H1 (cell line): ENCODE results near the gene MAGEC2. TPM values are rescaled to one million over a fixed set of nuclear protein-coding genes. Genes with fewer than 3 reads are reported as not detected.

Experiments used
- CTCF ChIA-PET: fragments of 300-600 bp; sonication (Branson Sonifier 250); formaldehyde crosslinking; loops from one replicate; lab custom pipeline; 2021; ENCODE audit not compliant: partially characterized antibody; lab: Charles Lee
- POLR2A ChIA-PET: fragments of 300-600 bp; sonication (Branson Sonifier 250); formaldehyde crosslinking; loops from one replicate; lab custom pipeline; 2021; ENCODE audit warnings: inconsistent platforms; ENCODE audit not compliant: partially characterized antibody; lab: Charles Lee
- DNase-seq, 2 experiments: peaks; one replicate each; pipeline versions ENCODE4 v3.0.0 to v3.0.0-alpha.2; 2010 to 2022; ENCODE audit warnings: low spot score in 2 of 2, low read depth in 1 of 2, mixed read lengths in 1 of 2
- FAIRE-seq: peaks from 2 replicates; lab custom pipeline; 2011; peaks lifted over from hg19 to GRCh38; lab: Jason Lieb, UNC
- H2AFZ ChIP-seq: 2 replicates; pipeline ENCODE4 v1.8.1; 2012; ENCODE audit warnings: low read length, inconsistent platforms
- H2AK5ac ChIP-seq: 2 replicates; pipeline ENCODE4 v1.6.1; 2013; ENCODE audit warnings: low read depth, low read length
- H2BK120ac ChIP-seq: replicated peaks from 2 replicates; pipeline ENCODE3; 2013; ENCODE audit warnings: low read depth, low read length, inconsistent platforms
- H2BK12ac ChIP-seq: 2 replicates; pipeline ENCODE4 v1.6.1; 2013; ENCODE audit warnings: low read depth, low read length
- H2BK15ac ChIP-seq: 2 replicates; pipeline ENCODE4 v1.6.1; 2013; ENCODE audit warnings: low read length
- H2BK20ac ChIP-seq: 2 replicates; pipeline ENCODE4 v1.6.1; 2013; ENCODE audit warnings: low read length
- H2BK5ac ChIP-seq: 2 replicates; pipeline ENCODE4 v1.6.1; 2013; ENCODE audit warnings: low read depth, low read length
- H3K14ac ChIP-seq: 2 replicates; pipeline ENCODE4 v1.6.1; 2013; ENCODE audit warnings: inconsistent platforms; ENCODE audit not compliant: insufficient read length
- H3K18ac ChIP-seq: 2 replicates; pipeline ENCODE4 v1.6.1; 2013; ENCODE audit warnings: low read length; ENCODE audit errors: extremely low read depth
- H3K23ac ChIP-seq: 2 replicates; pipeline ENCODE4 v1.6.1; 2013; ENCODE audit warnings: inconsistent platforms; ENCODE audit not compliant: insufficient read length
- H3K23me2 ChIP-seq: 2 replicates; pipeline ENCODE4 v1.6.1; 2013; ENCODE audit warnings: low read depth, low read length
- H3K27ac ChIP-seq: 2 replicates; pipeline ENCODE4 v1.6.1; 2011; ENCODE audit warnings: low read depth, low read length, inconsistent platforms
- H3K27me3 ChIP-seq, 4 experiments: replicated peaks in 1 of 4; 1 replicate in 1 of 4; 2 replicates in 3 of 4; pipeline versions ENCODE4 v1.6.1 to v1.8.1; 2011 to 2013; ENCODE audit warnings: low read length in 3 of 4, mild to moderate bottlenecking in 3 of 4, inconsistent platforms in 2 of 4, mixed read lengths in 2 of 4, moderate library complexity in 1 of 4; ENCODE audit not compliant: control insufficient read depth in 3 of 4, insufficient read depth in 3 of 4; ENCODE audit errors: extremely low read depth in 1 of 4
- H3K36me3 ChIP-seq, 4 experiments: 2 replicates each; pipeline versions ENCODE4 v1.6.1 to v1.8.1; 2011 to 2013; ENCODE audit warnings: mild to moderate bottlenecking in 4 of 4, low read length in 3 of 4, moderate library complexity in 2 of 4, control low read depth in 1 of 4, inconsistent platforms in 1 of 4; ENCODE audit not compliant: insufficient read depth in 4 of 4, control insufficient read depth in 2 of 4
- H3K4ac ChIP-seq: replicated peaks from 2 replicates; pipeline ENCODE3; 2013; ENCODE audit warnings: low read length, low read depth, mixed read lengths, inconsistent platforms; ENCODE audit not compliant: insufficient read length
- H3K4me1 ChIP-seq, 4 experiments: replicated peaks in 1 of 4; 1 replicate in 1 of 4; 2 replicates in 3 of 4; pipeline versions ENCODE4 v1.6.1 to v1.8.1; 2011 to 2013; ENCODE audit warnings: low read length in 3 of 4, inconsistent platforms in 2 of 4, mixed read lengths in 1 of 4; ENCODE audit not compliant: insufficient read depth in 4 of 4, control insufficient read depth in 3 of 4
- H3K4me2 ChIP-seq, 2 experiments: 2 replicates each; pipeline versions ENCODE4 v1.6.1 to v1.8.1; 2011 to 2013; ENCODE audit warnings: low read depth in 2 of 2, low read length in 2 of 2, control low read depth in 1 of 2, inconsistent platforms in 1 of 2, mild to moderate bottlenecking in 1 of 2; ENCODE audit not compliant: insufficient read depth in 1 of 2
- H3K4me3 ChIP-seq, 4 experiments: fragments of 200-600, 300-600 bp in 1 of 4; sonication (generic), shearing (Covaris generic), sonication (Bioruptor Twin) in 1 of 4; 2 replicates each; pipeline versions ENCODE4 v1.5.1 to v1.8.1; 2011 to 2016; ENCODE audit warnings: low read length in 4 of 4, low read depth in 3 of 4, control low read depth in 2 of 4, inconsistent platforms in 2 of 4, mild to moderate bottlenecking in 2 of 4, mixed read lengths in 1 of 4, moderate library complexity in 1 of 4; ENCODE audit not compliant: insufficient read depth in 2 of 4; ENCODE audit errors: extremely low read depth in 1 of 4
- H3K56ac ChIP-seq: replicated peaks from 2 replicates; pipeline ENCODE3; 2013; ENCODE audit warnings: low read depth, mild to moderate bottlenecking, mixed read lengths, low read length, inconsistent platforms; ENCODE audit not compliant: insufficient read length
- H3K79me1 ChIP-seq: 2 replicates; pipeline ENCODE4 v1.6.1; 2013; ENCODE audit warnings: low read depth, low read length, control low read depth
- H3K79me2 ChIP-seq, 2 experiments: 2 replicates each; pipeline versions ENCODE4 v1.6.1 to v1.8.1; 2012 to 2013; ENCODE audit warnings: low read length in 2 of 2, mild to moderate bottlenecking in 2 of 2, inconsistent platforms in 1 of 2; ENCODE audit not compliant: insufficient read depth in 2 of 2, control insufficient read depth in 1 of 2
- H3K9ac ChIP-seq, 4 experiments: replicated peaks in 1 of 4; 1 replicate in 1 of 4; 2 replicates in 3 of 4; pipeline versions ENCODE4 v1.6.1 to v1.8.1; 2011 to 2013; ENCODE audit warnings: low read depth in 3 of 4, low read length in 3 of 4, control low read depth in 2 of 4, mild to moderate bottlenecking in 2 of 4, moderate library complexity in 2 of 4, inconsistent platforms in 1 of 4; ENCODE audit errors: extremely low read depth in 1 of 4
- H3K9me3 ChIP-seq, 2 experiments: 2 replicates each; pipeline versions ENCODE4 v1.6.1 to v1.8.1; 2012 to 2013; ENCODE audit warnings: mild to moderate bottlenecking in 2 of 2, moderate library complexity in 2 of 2, control low read depth in 1 of 2, inconsistent platforms in 1 of 2, low read depth in 1 of 2, low read length in 1 of 2, mixed read lengths in 1 of 2; ENCODE audit not compliant: insufficient read depth in 2 of 2
- H4K20me1 ChIP-seq, 2 experiments: replicated peaks in 1 of 2; 2 replicates each; pipeline versions ENCODE3 to v1.8.1; 2011 to 2013; ENCODE audit warnings: inconsistent platforms in 2 of 2, low read length in 2 of 2, mild to moderate bottlenecking in 1 of 2; ENCODE audit not compliant: insufficient read depth in 2 of 2, control insufficient read depth in 1 of 2
- H4K5ac ChIP-seq: 2 replicates; pipeline ENCODE4 v1.6.1; 2013; ENCODE audit warnings: low read length, low read depth, mixed read lengths, inconsistent platforms; ENCODE audit not compliant: insufficient read length
- H4K8ac ChIP-seq: 2 replicates; pipeline ENCODE4 v1.8.0; 2013; ENCODE audit warnings: mild to moderate bottlenecking, moderate library complexity, low read length, inconsistent platforms; ENCODE audit not compliant: insufficient read depth; ENCODE audit errors: extremely low read depth
- H4K91ac ChIP-seq: replicated peaks from 2 replicates; pipeline ENCODE3; 2013; ENCODE audit warnings: low read length, mixed read lengths, inconsistent platforms; ENCODE audit not compliant: insufficient read length
- ASH2L ChIP-seq: fragments of 200-600, 300-600 bp; sonication (generic); IDR thresholded peaks from one replicate; pipeline ENCODE4 v1.7.1; 2017; ENCODE audit warnings: low read length
- CEBPB ChIP-seq: IDR thresholded peaks from 2 replicates; pipeline ENCODE4 v1.6.1; 2012; ENCODE audit warnings: low read depth, low read length
- CTBP2 ChIP-seq: IDR thresholded peaks from 2 replicates; pipeline ENCODE4 v1.7.0; 2011; ENCODE audit warnings: borderline replicate concordance, mild to moderate bottlenecking, moderate library complexity, mixed read lengths, low read length; ENCODE audit not compliant: insufficient read depth, insufficient read length
- HDAC2 ChIP-seq, 2 experiments: fragments of 300-600 bp in 1 of 2; sonication (generic) in 1 of 2; IDR thresholded peaks; 2 replicates each; pipeline ENCODE4 v1.6.1; 2011 to 2012; ENCODE audit warnings: low read depth in 2 of 2, low read length in 2 of 2, mild to moderate bottlenecking in 2 of 2, moderate library complexity in 2 of 2, borderline replicate concordance in 1 of 2, inconsistent platforms in 1 of 2
- HDAC6 ChIP-seq: IDR thresholded peaks from one replicate; pipeline ENCODE4 v1.7.1; 2012; ENCODE audit warnings: low read depth, mild to moderate bottlenecking, inconsistent platforms, low read length, moderate library complexity
- KDM5A ChIP-seq: fragments of 200-600 bp; IDR thresholded peaks from 2 replicates; pipeline ENCODE4 v1.7.1; 2012; ENCODE audit warnings: mild to moderate bottlenecking, low read length, inconsistent platforms, mixed read lengths
- RAD21 ChIP-seq, 2 experiments: IDR thresholded peaks in 1 of 2; conservative IDR thresholded peaks in 1 of 2; 2 replicates each; pipeline ENCODE4 v1.6.1; 2011; ENCODE audit warnings: low read depth in 2 of 2, low read length in 2 of 2, improper control_type of control experiment in 1 of 2, inconsistent platforms in 1 of 2, mild to moderate bottlenecking in 1 of 2, moderate library complexity in 1 of 2
- RBBP5 ChIP-seq: IDR thresholded peaks from 2 replicates; pipeline ENCODE4 v1.7.1; 2012; ENCODE audit warnings: low read depth, mild to moderate bottlenecking, inconsistent platforms, low read length, moderate library complexity, borderline replicate concordance
- SAP30 ChIP-seq: fragments of 300-600 bp; sonication (generic); IDR thresholded peaks from 2 replicates; pipeline ENCODE4 v1.7.1; 2012; ENCODE audit warnings: low read length, moderate library complexity, mild to moderate bottlenecking, inconsistent platforms; ENCODE audit not compliant: insufficient read depth, insufficient replicate concordance
- SIX5 ChIP-seq: IDR thresholded peaks from 2 replicates; pipeline ENCODE4 v1.6.1; 2011; ENCODE audit warnings: mild to moderate bottlenecking, low read depth, low read length
- SP2 ChIP-seq: IDR thresholded peaks from 2 replicates; pipeline ENCODE4 v1.6.1; 2012; ENCODE audit warnings: mild to moderate bottlenecking, low read length, inconsistent platforms
- SRF ChIP-seq: IDR thresholded peaks from 2 replicates; pipeline ENCODE4 v1.6.1; 2011; ENCODE audit warnings: mild to moderate bottlenecking, low read depth, low read length, moderate library complexity
- SUZ12 ChIP-seq: fragments of 200-600 bp; sonication (generic); IDR thresholded peaks from 2 replicates; pipeline ENCODE4 v1.6.1; 2012; ENCODE audit warnings: mild to moderate bottlenecking, inconsistent platforms, low read length, moderate library complexity, mixed read lengths
- TAF1 ChIP-seq: IDR thresholded peaks from 2 replicates; pipeline ENCODE4 v1.6.1; 2011; ENCODE audit warnings: mild to moderate bottlenecking, low read depth, low read length
- WGBS, 2 experiments: shearing (Covaris generic) in 1 of 2; methylation state at CpG; one replicate each; pipeline versions ENCODE4 v1.1.6 to v1.1.7; 2013 to 2015; ENCODE audit warnings: low lambda C conversion rate in 2 of 2, mixed read lengths in 2 of 2, inconsistent platforms in 1 of 2, low coverage in 1 of 2, missing lambda C conversion rate in 1 of 2; ENCODE audit not compliant: insufficient replicate concordance in 2 of 2, insufficient coverage in 1 of 2, insufficient read length in 1 of 2; ENCODE audit errors: extremely low coverage in 1 of 2, missing lambda C conversion rate in 1 of 2; 5-methylcytosine and 5-hydroxymethylcytosine counted together
- polyA plus RNA-seq, 7 experiments: library from polyadenylated mRNA; depleted of rRNA in 3 of 7; stranded (reverse) in 5 of 7; unstranded in 2 of 7; fragments of >200 nt in 5 of 7; fragments of 200-250 nt in 2 of 7; gene quantifications; 1 replicate in 5 of 7; 2 replicates in 1 of 7; 4 replicates in 1 of 7; pipeline versions ENCODE4 v1.2.1 to v1.2.3, GENCODE V29; 2011 to 2013; ENCODE audit warnings: missing spikeins in 2 of 7, mixed read lengths in 2 of 7
- total RNA-seq: library from RNA; stranded (reverse); fragmentation: NEBNext Ultra II Directional; extraction: Animal tissue kit (Norgen Biotek cat#: 25700); gene quantifications from 2 replicates; pipeline ENCODE4 v1.2.1, GENCODE V29; 2021

MAGEC2 gene
- total and polyA plus RNA-seq, 2 of the 8 experiments (the other 6 are each of a cell fraction or from before 2014, with no cell fraction given) = not detected

GRCh38 chrX:142250502-142250901 lies 45.4 kb upstream of the MAGEC2 start:
- H3K79me1 ChIP-seq = no peaks in the 10 kb centered on the region
- ChIA-PET POLR2A (no interaction called here), CTCF (no interaction called here)
- H3K4ac ChIP-seq = no peak overlapping the region
- no peak overlapping the region for H3K9ac ChIP-seq
- H3K56ac ChIP-seq = no peak overlapping the region
- no peaks in the 10 kb centered on the region for H3K4me1 ChIP-seq
- no peaks in the 10 kb centered on the region for H3K27me3 ChIP-seq
- H3K36me3 ChIP-seq = no peaks in the 10 kb centered on the region
- H2BK15ac ChIP-seq = no peak overlapping the region
- H2AFZ ChIP-seq = no peak overlapping the region
- no peak overlapping the region for H4K91ac ChIP-seq
- no peak for FAIRE-seq
- H2BK12ac ChIP-seq = no peak overlapping the region
- no peak overlapping the region for H3K18ac ChIP-seq
- no peak overlapping the region for H3K14ac ChIP-seq
- no peak overlapping the region for H2AK5ac ChIP-seq
- H4K20me1 ChIP-seq = no peaks in the 10 kb centered on the region
- H4K8ac ChIP-seq = no peak overlapping the region; the same call in 1 of the 2 replicates
- WGBS, 2 experiments = 92% methylated on average over 3 of the region's 4 CpGs; no CpG with 5 or more reads in 1 of the 2 experiments
- no peak overlapping the region for H3K4me3 ChIP-seq
- H2BK20ac ChIP-seq = no peak overlapping the region
- H2BK120ac ChIP-seq = no peak overlapping the region
- no peak overlapping the region for H2BK5ac ChIP-seq
- no peak overlapping the region for H3K27ac ChIP-seq
- no peak overlapping the region for H4K5ac ChIP-seq
- DNase-seq = no peak
- no peaks in the 10 kb centered on the region for H3K79me2 ChIP-seq
- H3K4me2 ChIP-seq = no peak overlapping the region
- no peaks in the 10 kb centered on the region for H3K23me2 ChIP-seq
- no peaks in the 10 kb centered on the region for H3K9me3 ChIP-seq
- no peak overlapping the region for H3K23ac ChIP-seq
- no peak for TF ChIP-seq HDAC6
- TF ChIP-seq SAP30 = no peak
- TF ChIP-seq SP2 = no peak
- TF ChIP-seq SIX5 = no peak
- no peak for TF ChIP-seq RBBP5
- TF ChIP-seq HDAC2 (IDR thresholded peaks at IDR 0.05; ENCODE audit: borderline replicate concordance in 1 of 2, low read depth in 2 of 2, low read length in 2 of 2) = no peak
- TF ChIP-seq TAF1 = no peak
- no peak for TF ChIP-seq SUZ12
- no peak for TF ChIP-seq CTBP2
- no peak for TF ChIP-seq RAD21 (IDR thresholded peaks at IDR 0.05 in 1 of 2, conservative IDR thresholded peaks at IDR 0.05 in 1 of 2; ENCODE audit: low read depth in 2 of 2, low read length in 2 of 2)
- TF ChIP-seq CEBPB = no peak
- TF ChIP-seq ASH2L = no peak
- TF ChIP-seq SRF = no peak
- no peak for TF ChIP-seq KDM5A
